Mucosa of descending colon (tissue), 3 donors: Measurements from ENCODE around the gene ACSF2. TPM values are rescaled to one million over a fixed set of nuclear protein-coding genes. Genes with fewer than 3 reads are reported as not detected.
A peak's percentile ranks its signal among the peaks of the same experiment; 100 is the strongest.

ENCODE experiments used
- ATAC-seq: fragments of 200-7000 bp; cut with Tn5 transposase; one replicate; pipeline ENCODE4 v1.9.1; 2020; ENCODE audit warnings: mild to moderate bottlenecking, moderate library complexity
- DNase-seq, 3 donors: peaks; one replicate each; pipeline ENCODE4 v3.0.0-alpha.2; 2020
- H3K36me3 ChIP-seq: fragments of 200-600 bp; one replicate; pipeline ENCODE4 v1.8.0; 2021; ENCODE audit warnings: low read depth, mild to moderate bottlenecking
- H3K4me1 ChIP-seq: fragments of 200-600 bp; one replicate; pipeline ENCODE4 v1.8.0; 2021; ENCODE audit warnings: low read depth, mild to moderate bottlenecking
- H3K4me3 ChIP-seq: fragments of 200-600 bp; one replicate; pipeline ENCODE4 v1.8.0; 2021; ENCODE audit warnings: mild to moderate bottlenecking
- H3K9me3 ChIP-seq: fragments of 200-600 bp; one replicate; pipeline ENCODE4 v1.8.0; 2021; ENCODE audit warnings: mild to moderate bottlenecking
- intact Hi-C, 2 donors: fragments of 100-400 bp; cut with DNase I in 1 of 2; cut with micrococcal nuclease in 1 of 2; formaldehyde crosslinking; loops; one replicate each; pipeline versions ENCODE4 v1.11.0 to v1.11.1; 2022; cut with DNase I, micrococcal nuclease
- long read RNA-seq, 2 donors: library from polyadenylated mRNA; unstranded; transcript quantifications; one replicate each; pipeline ENCODE4 v2.0.0, GENCODE V29; 2019 to 2021
- total RNA-seq, 3 donors: library from RNA; stranded (reverse); fragmentation: NEBNext Ultra II Directional in 2 of 3; extraction: Animal tissue kit (Norgen Biotek cat#: 25700) in 2 of 3; gene quantifications; one replicate each; pipeline versions ENCODE4 v1.2.1 to v1.2.4, GENCODE V29; 2021 to 2023
- TF ChIP-seq, protein P1 (sequence below): fragments of 200-600 bp; IDR thresholded peaks from one replicate; pipeline ENCODE4 v1.8.0; 2022; ENCODE audit warnings: antibody characterized with exemption, mild to moderate bottlenecking
- donor health status: DM: no; HTN: no; CAD: no; lungs with moderate emphysema.
- donor health status: DM: no; HTN: no; CAD: no.
- donor health status: DM: no; HTN: yes; CAD: no.

Gene ACSF2, protein sequence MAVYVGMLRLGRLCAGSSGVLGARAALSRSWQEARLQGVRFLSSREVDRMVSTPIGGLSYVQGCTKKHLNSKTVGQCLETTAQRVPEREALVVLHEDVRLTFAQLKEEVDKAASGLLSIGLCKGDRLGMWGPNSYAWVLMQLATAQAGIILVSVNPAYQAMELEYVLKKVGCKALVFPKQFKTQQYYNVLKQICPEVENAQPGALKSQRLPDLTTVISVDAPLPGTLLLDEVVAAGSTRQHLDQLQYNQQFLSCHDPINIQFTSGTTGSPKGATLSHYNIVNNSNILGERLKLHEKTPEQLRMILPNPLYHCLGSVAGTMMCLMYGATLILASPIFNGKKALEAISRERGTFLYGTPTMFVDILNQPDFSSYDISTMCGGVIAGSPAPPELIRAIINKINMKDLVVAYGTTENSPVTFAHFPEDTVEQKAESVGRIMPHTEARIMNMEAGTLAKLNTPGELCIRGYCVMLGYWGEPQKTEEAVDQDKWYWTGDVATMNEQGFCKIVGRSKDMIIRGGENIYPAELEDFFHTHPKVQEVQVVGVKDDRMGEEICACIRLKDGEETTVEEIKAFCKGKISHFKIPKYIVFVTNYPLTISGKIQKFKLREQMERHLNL
- 100 to 1,000 TPM in 1 of 3 donors, 10 to 100 TPM in 2; 79.7 to 246 (median 99.4) TPM for total RNA-seq
- long read RNA-seq, donor 1, transcript ACSF2-201 (16 exons, 2,235 nt), result major isoform, 14 of 23 reads
- long read RNA-seq, donor 1, partial matches to known transcripts, result 6 of 23 reads
- long read RNA-seq, donor 1, other reads (novel, unspliced or antisense), result 2 of 23 reads
- long read RNA-seq, donor 2, partial matches to known transcripts, result 9 of 14 reads
- long read RNA-seq, donor 2, other reads (novel, unspliced or antisense), result 3 of 14 reads

DNA sequence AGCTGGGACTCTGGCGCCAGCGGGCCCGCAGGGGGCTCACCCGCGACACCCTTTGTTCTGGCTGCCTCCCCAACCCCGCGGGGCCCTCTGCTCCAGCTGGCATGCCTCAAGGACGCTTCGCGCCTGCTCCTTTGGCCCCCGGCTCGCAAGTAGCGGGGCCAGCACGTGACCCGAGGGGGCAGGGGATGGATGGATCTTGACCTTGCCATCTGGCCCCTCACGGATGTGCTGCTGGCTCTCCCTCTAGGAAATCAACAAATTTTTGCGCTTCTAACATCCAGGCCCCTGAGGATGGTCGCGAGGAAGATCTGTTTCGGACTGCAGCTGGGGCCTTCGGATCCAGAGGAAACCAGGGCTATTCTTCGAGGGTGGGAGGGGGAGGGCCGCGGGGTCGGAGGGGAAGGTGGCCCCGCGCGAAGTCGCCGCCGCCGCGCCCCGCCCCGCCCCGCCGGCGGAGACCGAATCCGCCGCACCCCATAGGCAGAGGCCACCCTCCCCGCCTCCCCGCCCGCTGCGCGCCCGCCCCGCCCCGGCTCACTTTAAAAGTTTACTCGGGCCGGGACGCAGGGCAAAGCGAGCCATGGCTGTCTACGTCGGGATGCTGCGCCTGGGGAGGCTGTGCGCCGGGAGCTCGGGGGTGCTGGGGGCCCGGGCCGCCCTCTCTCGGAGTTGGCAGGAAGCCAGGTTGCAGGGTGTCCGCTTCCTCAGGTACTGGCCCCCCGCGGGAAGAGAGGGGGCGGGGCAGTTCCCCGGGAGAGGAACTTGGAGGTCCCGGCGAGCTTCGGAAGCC is at the start of gene ACSF2:
Gene ACSF2 (plus strand): TSS at position 537 of the 790 bp plus-strand sequence. CDS start 44 bp downstream, at position 581.
- H3K4me1 ChIP-seq, result peaks cover 40% of the 10 kb centered on the region
- no peaks in the 10 kb centered on the region for H3K9me3 ChIP-seq
- intact Hi-C loops, result no loop called here
- peak; percentile 90 to 92 (median 90) for DNase-seq
- peak within 1 kb of the TSS; percentile 74 for H3K4me3 ChIP-seq
- H3K36me3 ChIP-seq, result no peaks in the 10 kb centered on the region
- peak; percentile 91 for ATAC-seq
- TF ChIP-seq, protein P1, sequence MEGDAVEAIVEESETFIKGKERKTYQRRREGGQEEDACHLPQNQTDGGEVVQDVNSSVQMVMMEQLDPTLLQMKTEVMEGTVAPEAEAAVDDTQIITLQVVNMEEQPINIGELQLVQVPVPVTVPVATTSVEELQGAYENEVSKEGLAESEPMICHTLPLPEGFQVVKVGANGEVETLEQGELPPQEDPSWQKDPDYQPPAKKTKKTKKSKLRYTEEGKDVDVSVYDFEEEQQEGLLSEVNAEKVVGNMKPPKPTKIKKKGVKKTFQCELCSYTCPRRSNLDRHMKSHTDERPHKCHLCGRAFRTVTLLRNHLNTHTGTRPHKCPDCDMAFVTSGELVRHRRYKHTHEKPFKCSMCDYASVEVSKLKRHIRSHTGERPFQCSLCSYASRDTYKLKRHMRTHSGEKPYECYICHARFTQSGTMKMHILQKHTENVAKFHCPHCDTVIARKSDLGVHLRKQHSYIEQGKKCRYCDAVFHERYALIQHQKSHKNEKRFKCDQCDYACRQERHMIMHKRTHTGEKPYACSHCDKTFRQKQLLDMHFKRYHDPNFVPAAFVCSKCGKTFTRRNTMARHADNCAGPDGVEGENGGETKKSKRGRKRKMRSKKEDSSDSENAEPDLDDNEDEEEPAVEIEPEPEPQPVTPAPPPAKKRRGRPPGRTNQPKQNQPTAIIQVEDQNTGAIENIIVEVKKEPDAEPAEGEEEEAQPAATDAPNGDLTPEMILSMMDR, result no peak

DNA sequence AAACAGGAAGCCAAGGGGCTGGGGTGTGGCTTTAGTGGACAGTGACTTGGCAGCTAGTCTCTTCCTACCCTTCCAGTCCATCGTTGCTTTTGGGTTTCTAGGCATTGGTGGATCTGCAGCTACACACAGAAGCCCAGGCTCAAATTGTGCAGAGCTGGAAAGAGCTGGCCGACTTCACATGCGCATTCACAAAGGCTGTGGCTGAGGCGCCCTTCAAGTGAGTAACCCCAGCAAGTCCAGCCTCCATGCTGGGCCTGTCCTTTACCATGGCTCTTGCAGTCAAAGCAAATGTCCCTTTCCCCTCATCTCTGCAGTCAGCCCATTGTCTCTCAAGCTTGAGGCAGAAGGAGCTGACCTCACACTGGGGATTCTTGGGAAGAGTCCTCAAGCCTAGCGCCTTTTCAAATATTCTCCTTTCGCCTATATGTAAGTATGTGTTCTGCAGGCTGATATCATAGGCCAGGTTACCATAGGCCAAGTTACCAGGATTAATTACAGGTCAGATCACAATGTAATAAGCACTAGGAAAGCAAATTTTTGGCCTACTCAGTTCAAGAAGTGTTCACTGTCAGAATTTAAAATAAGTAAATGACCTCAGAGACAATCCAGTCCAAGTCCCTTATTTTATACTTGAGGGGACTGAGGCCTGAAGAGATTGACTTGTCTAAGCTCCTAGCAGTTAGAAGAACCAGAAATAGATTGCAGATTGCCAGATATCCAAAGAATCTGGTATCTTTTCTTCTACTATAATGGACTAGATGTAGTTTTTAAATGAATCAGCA is 46.5 kb upstream of the ACSF2 start:
- TF ChIP-seq, protein P1, result no peak
- H3K36me3 ChIP-seq, result peaks cover 9% of the 10 kb centered on the region
- H3K4me1 ChIP-seq, result peaks cover 5% of the 10 kb centered on the region
- DNase-seq (no peak), ATAC-seq (no peak)
- H3K9me3 ChIP-seq, result no peaks in the 10 kb centered on the region
- H3K4me3 ChIP-seq, result no peak overlapping the region
- intact Hi-C loops, result no loop called here

DNA sequence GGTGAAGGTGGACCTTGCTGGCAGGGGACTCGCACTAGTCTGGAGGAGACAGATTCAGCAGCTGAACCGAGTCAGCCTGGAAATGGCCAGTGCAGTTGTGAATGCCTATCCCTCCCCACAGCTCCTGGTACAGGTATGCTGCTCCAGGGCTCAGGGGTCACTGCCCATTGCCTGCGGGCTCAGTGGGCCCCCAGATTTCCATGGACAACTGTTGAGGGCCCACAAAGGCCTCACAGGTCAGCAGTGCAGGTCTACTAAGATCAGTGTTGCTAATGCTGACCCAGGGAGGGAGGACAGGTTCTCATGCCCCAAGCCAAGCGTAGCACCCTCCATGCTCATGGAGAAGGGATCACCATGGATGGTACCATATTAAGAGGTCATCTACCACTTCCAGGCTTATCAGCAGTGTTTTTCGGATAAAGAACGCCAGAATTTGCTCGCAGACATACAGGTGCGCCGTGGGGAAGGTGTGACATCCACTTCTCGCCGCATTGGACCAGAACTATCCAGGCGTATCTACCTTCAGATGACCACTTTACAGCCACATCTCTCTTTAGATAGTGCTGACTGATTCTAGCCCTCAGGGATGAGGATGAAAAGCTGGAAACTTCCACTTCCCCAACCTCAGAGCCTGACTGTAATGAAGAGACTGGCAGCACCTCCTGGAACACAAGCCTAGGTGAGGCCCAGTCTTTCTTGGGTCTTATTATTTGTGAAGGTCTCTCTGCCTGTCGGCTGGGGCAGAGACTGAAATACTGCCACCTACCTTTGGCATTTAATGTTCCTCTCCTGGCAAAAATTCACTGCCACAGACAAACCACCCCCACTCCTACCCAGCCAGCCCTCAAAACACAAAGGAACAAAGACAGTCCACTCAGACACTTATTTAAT is 45.4 kb upstream of the ACSF2 start:
- TF ChIP-seq, protein P1, result no peak
- H3K4me1 ChIP-seq, result peaks cover 5% of the 10 kb centered on the region
- no peaks in the 10 kb centered on the region for H3K9me3 ChIP-seq
- no peak overlapping the region for H3K4me3 ChIP-seq
- intact Hi-C loops, result no loop called here
- peak; percentile 10 for ATAC-seq
- no peak for DNase-seq
- peaks cover 15% of the 10 kb centered on the region for H3K36me3 ChIP-seq

DNA sequence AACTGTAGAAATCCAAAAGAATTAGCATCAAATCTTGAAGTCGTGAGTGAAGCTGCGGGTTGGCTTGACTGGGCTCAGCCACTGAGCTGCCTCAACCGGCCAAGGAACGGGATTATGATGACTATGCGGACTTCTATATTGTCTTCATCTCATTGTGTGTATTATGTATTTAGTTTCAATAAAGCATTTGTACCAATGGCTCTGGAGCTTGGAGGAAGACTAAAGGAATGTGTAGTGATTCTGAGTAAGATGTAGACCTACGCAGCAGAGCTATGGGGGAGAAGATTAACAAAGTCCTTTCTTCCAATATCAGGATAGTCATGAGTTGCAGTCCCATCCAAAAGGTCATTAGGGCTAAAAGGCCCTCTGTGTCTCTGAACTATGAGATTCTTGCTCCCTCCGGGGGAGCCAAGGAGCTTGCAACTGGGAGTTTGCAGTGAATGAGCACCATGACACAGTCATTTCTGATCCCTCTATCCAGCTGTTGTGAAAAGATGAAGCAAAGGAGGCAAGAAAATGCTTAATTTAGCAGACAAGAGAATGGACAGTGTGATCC is 44.7 kb upstream of the ACSF2 start:
- intact Hi-C loops, result no loop called here
- Histone ChIP-seq H3K9me3 (no peaks in the 10 kb centered on the region), H3K36me3 (peaks cover 15% of the 10 kb centered on the region), H3K4me3 (no peak overlapping the region), H3K4me1 (peaks cover 4% of the 10 kb centered on the region)
- no peak for ATAC-seq
- no peak for DNase-seq
- TF ChIP-seq, protein P1, result no peak
